IMR-90 (cell line): ENCODE measurements around the gene KRT35. TPM values are rescaled to one million over a fixed set of nuclear protein-coding genes. Genes with fewer than 3 reads are reported as not detected.
A peak's percentile ranks its signal among the peaks of the same experiment; 100 is the strongest.

ENCODE experiments used
- ATAC-seq: fragments of 200-7000 bp; cut with Tn5 transposase; 2 replicates; pipeline ENCODE4 v1.9.1; 2020; ENCODE audit warnings: low read depth, mild to moderate bottlenecking, moderate library complexity
- BruUV-seq: library from RNA; stranded (reverse); fragments of 400-500 nt; replicated peaks from 2 replicates; lab custom pipeline; 2021; lab: Mats Ljungman, UMichigan
- CTCF ChIA-PET: fragments of 300-600 bp; formaldehyde crosslinking; extraction: SDS; loops from one replicate; lab custom pipeline; 2021; ENCODE audit warnings: antibody characterized with exemption; lab: Yijun Ruan, JAX
- POLR2A ChIA-PET: fragments of 300-600 bp; sonication (Branson Sonifier 250); formaldehyde crosslinking; loops from one replicate; lab custom pipeline; 2022; ENCODE audit warnings: antibody characterized with exemption; ENCODE audit not compliant: unreplicated experiment; lab: Charles Lee
- DNase-seq: peaks from one replicate; pipeline ENCODE4 v3.0.0; 2013
- H2AFZ ChIP-seq: replicated peaks from 2 replicates; pipeline ENCODE3; 2013; ENCODE audit warnings: low read length, mild to moderate bottlenecking; ENCODE audit not compliant: poor library complexity
- H2AK5ac ChIP-seq: 2 replicates; pipeline ENCODE4 v1.6.1; 2013; ENCODE audit warnings: low read depth, low read length, inconsistent platforms
- H2AK9ac ChIP-seq: replicated peaks from 2 replicates; pipeline ENCODE3; 2013; ENCODE audit warnings: mild to moderate bottlenecking, low read depth, low read length, moderate library complexity; ENCODE audit not compliant: poor library complexity
- H2BK120ac ChIP-seq: 2 replicates; pipeline ENCODE4 v1.6.1; 2013; ENCODE audit warnings: low read depth, low read length, inconsistent platforms
- H2BK15ac ChIP-seq: 3 replicates; pipeline ENCODE4 v1.6.1; 2013; ENCODE audit warnings: low read depth, low read length, inconsistent platforms
- H2BK20ac ChIP-seq: 2 replicates; pipeline ENCODE4 v1.6.1; 2013; ENCODE audit warnings: low read depth, mild to moderate bottlenecking, inconsistent platforms, low read length, moderate library complexity
- H2BK5ac ChIP-seq: 2 replicates; pipeline ENCODE4 v1.6.1; 2013; ENCODE audit warnings: mild to moderate bottlenecking, low read depth, low read length, inconsistent platforms; ENCODE audit not compliant: poor library complexity, severe bottlenecking
- H3K14ac ChIP-seq: replicated peaks from 2 replicates; pipeline ENCODE4 v1.6.1; 2013; ENCODE audit warnings: low read depth, low read length, inconsistent platforms
- H3K18ac ChIP-seq: 2 replicates; pipeline ENCODE4 v1.6.1; 2013; ENCODE audit warnings: low read depth, low read length, control low read depth
- H3K23ac ChIP-seq: 2 replicates; pipeline ENCODE4 v1.6.1; 2013; ENCODE audit warnings: low read depth, low read length, inconsistent platforms
- H3K27ac ChIP-seq: 2 replicates; pipeline ENCODE4 v1.5.1; 2013; ENCODE audit warnings: mild to moderate bottlenecking, control low read depth, low read length; ENCODE audit not compliant: insufficient read depth
- H3K27me3 ChIP-seq: 2 replicates; pipeline ENCODE4 v1.6.1; 2013; ENCODE audit warnings: low read length; ENCODE audit not compliant: control insufficient read depth, insufficient read depth
- H3K36me3 ChIP-seq: 2 replicates; pipeline ENCODE4 v1.6.1; 2013; ENCODE audit warnings: low read length, mixed read lengths; ENCODE audit not compliant: control insufficient read depth, insufficient read depth
- H3K4ac ChIP-seq: 2 replicates; pipeline ENCODE4 v1.6.1; 2013; ENCODE audit warnings: low read depth, low read length, inconsistent platforms
- H3K4me1 ChIP-seq: 2 replicates; pipeline ENCODE4 v1.6.1; 2013; ENCODE audit warnings: low read length, mixed read lengths; ENCODE audit not compliant: control insufficient read depth, insufficient read depth
- H3K4me2 ChIP-seq: 2 replicates; pipeline ENCODE4 v1.6.1; 2013; ENCODE audit warnings: low read depth, mild to moderate bottlenecking, control low read depth, low read length, moderate library complexity
- H3K4me3 ChIP-seq: 2 replicates; pipeline ENCODE4 v1.5.1; 2013; ENCODE audit warnings: low read depth, mild to moderate bottlenecking, control low read depth, low read length, moderate library complexity; ENCODE audit not compliant: insufficient read depth
- H3K56ac ChIP-seq: 2 replicates; pipeline ENCODE4 v1.6.1; 2013; ENCODE audit warnings: low read length, inconsistent platforms; ENCODE audit not compliant: insufficient read depth; ENCODE audit errors: extremely low read depth
- H3K79me1 ChIP-seq, 2 experiments: 2 replicates each; pipeline ENCODE4 v1.6.1; 2013; ENCODE audit warnings: low read length in 2 of 2, inconsistent platforms in 1 of 2, low read depth in 1 of 2
- H3K9ac ChIP-seq: 2 replicates; pipeline ENCODE4 v1.6.1; 2013; ENCODE audit warnings: low read depth, low read length, control low read depth
- H3K9me1 ChIP-seq: 2 replicates; pipeline ENCODE4 v1.6.1; 2013; ENCODE audit warnings: low read length, inconsistent platforms; ENCODE audit not compliant: insufficient read depth
- H3K9me3 ChIP-seq: 2 replicates; pipeline ENCODE4 v1.6.1; 2013; ENCODE audit warnings: low read length; ENCODE audit not compliant: control insufficient read depth, insufficient read depth
- H4K20me1 ChIP-seq: 2 replicates; pipeline ENCODE4 v1.6.1; 2013; ENCODE audit warnings: low read length, inconsistent platforms; ENCODE audit not compliant: insufficient read depth
- H4K5ac ChIP-seq: 2 replicates; pipeline ENCODE4 v1.6.1; 2013; ENCODE audit warnings: mild to moderate bottlenecking, low read depth, low read length, control low read depth
- H4K8ac ChIP-seq, 2 experiments: 2 replicates each; pipeline ENCODE4 v1.6.1; 2013; ENCODE audit warnings: low read depth in 2 of 2, low read length in 2 of 2, control low read depth in 1 of 2, inconsistent platforms in 1 of 2
- H4K91ac ChIP-seq: 2 replicates; pipeline ENCODE4 v1.6.1; 2013; ENCODE audit warnings: low read depth, low read length, inconsistent platforms; ENCODE audit not compliant: insufficient read depth
- CEBPB ChIP-seq: IDR thresholded peaks from 2 replicates; pipeline ENCODE4 v1.6.1; 2012; ENCODE audit warnings: low read depth, low read length, improper control_type of control experiment
- CTCF ChIP-seq: conservative IDR thresholded peaks from 2 replicates; pipeline ENCODE4 v1.5.1; 2012; ENCODE audit warnings: mild to moderate bottlenecking, low read depth, low read length, improper control_type of control experiment
- RAD21 ChIP-seq: IDR thresholded peaks from 2 replicates; pipeline ENCODE4 v1.6.1; 2012; ENCODE audit warnings: low read length, improper control_type of control experiment
- WGBS, 2 experiments: methylation state at CpG; one replicate each; pipeline versions ENCODE4 v1.1.5 to v1.1.7; 2013; ENCODE audit warnings: missing lambda C conversion rate in 2 of 2; ENCODE audit not compliant: insufficient read length in 1 of 2; ENCODE audit errors: extremely low coverage in 2 of 2; 5-methylcytosine and 5-hydroxymethylcytosine counted together
- dilution Hi-C: fragments of 300-500 bp; cut with HindIII; formaldehyde crosslinking; loops from one replicate; pipeline ENCODE4 v1.14.3; 2018; ENCODE audit warnings: low sequenced_read_pairs; ENCODE audit not compliant: unreplicated experiment
- in situ Hi-C: fragments of 300-500 bp; cut with MboI; formaldehyde crosslinking; loops from 3 replicates; pipeline ENCODE4 v1.14.3; 2019; ENCODE audit warnings: low sequenced_read_pairs, inconsistent platforms, mixed read lengths
- intact Hi-C: fragments of 100-400 bp; cut with micrococcal nuclease; formaldehyde crosslinking; loops from 2 replicates; pipeline ENCODE4 v1.10.0; 2022
- polyA plus RNA-seq, 3 experiments: library from polyadenylated mRNA; depleted of rRNA; stranded (reverse); fragments of >200 nt; gene quantifications; 2 replicates each; pipeline ENCODE4 v1.2.3, GENCODE V29; 2012; ENCODE audit warnings: low replicate concordance in 1 of 3
- total RNA-seq: library from RNA; depleted of rRNA; stranded (reverse); fragments of >200 nt; gene quantifications from 2 replicates; pipeline ENCODE4 v1.2.3, GENCODE V29; 2012

The KRT35 gene
- total and polyA plus RNA-seq, 2 of the 4 experiments (the other 2 are of a cell fraction): not detected

- Histone ChIP-seq H3K56ac (no peak overlapping the region), H2AK5ac (no peak overlapping the region), H2BK15ac (no peak overlapping the region), H3K14ac (no peak overlapping the region), H4K91ac (no peak overlapping the region), H3K36me3 (no peaks in the 10 kb centered on the region), H3K18ac (no peak overlapping the region), H3K9me3 (peaks cover 14% of the 10 kb centered on the region), H3K9me1 (no peaks in the 10 kb centered on the region), H3K4me3 (no peak overlapping the region), H3K23ac (no peak overlapping the region), H3K4me1 (peaks cover 2% of the 10 kb centered on the region; the same call in 1 of the 2 replicates), H2AFZ (no peak overlapping the region), H2AK9ac (no peak overlapping the region), H4K8ac (no peak overlapping the region), H4K20me1 (no peaks in the 10 kb centered on the region), H4K5ac (no peak overlapping the region), H2BK20ac (no peak overlapping the region), H3K4ac (no peak overlapping the region), H2BK5ac (no peak overlapping the region), H3K27me3 (peaks cover 14% of the 10 kb centered on the region), H3K79me1 (no peaks in the 10 kb centered on the region), H3K9ac (no peak overlapping the region), H2BK120ac (no peak overlapping the region), H3K27ac (no peak overlapping the region), H3K4me2 (no peak overlapping the region)
- DNase-seq: no peak
- BruUV-seq: no TSS peak
- CTCF ChIA-PET: no interaction called here
- TF ChIP-seq RAD21 (peak; percentile 15; the same call in 1 of the 2 replicates), CTCF (0 out of 2 replicates have a peak, but pooled peaks have one; percentile 11), CEBPB (no peak)
- dilution Hi-C loops: no loop called here
- WGBS, 2 experiments: no CpG with 5 or more reads among the region's 3 CpGs
- no peak for ATAC-seq
- in situ Hi-C loops: no loop called here
- POLR2A ChIA-PET: no interaction called here
- intact Hi-C loops: no loop called here
Measured at GRCh38 chr17:41456204-41456603, 24.7 kb downstream of the KRT35 start.
